SKM-1 (cell line): ENCODE data around the gene DGKD.

Experiments
- DNase-seq: peaks from one replicate; lab custom pipeline; 2025; ENCODE audit not compliant: unreplicated experiment; lab: John Stamatoyannopoulos, UW

Gene DGKD

DNA sequence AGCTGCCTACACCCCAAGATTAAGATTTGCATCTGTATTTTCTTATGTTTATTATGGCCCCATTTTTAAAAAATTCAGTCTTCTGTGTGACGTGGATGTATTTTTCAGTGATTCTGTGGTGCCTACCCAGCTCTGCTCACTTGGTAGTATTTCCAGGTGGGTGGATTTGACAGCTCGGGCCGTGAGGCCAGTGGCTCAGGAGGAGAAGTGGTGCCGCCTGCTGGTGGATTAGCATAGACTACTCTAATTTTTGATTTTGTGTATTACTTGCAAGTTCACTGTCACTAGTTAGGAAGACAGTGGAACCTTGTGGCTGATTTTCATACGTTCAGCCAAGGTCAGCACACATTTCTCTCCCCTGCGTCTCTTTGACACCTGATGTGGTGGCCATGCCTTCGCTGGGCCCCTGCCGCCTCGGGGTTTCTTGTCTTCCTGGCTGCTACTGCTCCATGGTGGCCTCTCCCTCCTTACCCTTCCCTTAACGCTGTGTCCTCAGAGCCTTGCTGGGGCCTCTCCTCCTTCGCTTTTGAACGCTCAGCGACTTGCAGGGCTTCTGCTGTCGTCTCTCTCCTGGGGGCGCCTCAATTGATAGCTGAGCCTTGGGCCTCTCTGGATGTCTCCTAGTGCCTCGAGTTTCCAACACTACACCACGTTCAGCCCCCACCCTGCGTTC is 89.4 kb downstream of the DGKD start:
- peak; percentile 18 for DNase-seq

DNA sequence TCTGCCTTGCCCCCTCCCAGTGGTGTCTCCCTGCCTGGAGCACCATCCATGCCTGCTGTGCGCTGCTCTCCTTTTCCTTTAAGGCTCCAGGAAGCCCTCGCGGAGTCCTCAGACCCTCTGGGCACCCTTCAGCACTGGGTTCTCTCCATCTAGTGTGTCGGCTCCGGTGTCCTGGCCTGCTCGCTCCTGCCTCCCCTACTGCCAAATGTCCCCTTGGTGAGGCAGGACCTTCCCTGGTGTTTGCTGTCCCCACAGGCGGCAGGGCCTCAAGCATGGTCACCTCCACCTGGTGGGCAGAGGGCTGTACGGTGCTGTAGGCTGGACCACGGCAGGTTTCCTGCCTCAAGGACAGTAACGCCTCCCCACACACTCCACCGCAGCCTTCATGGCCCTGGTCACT is 90.2 kb downstream of the DGKD start:
- no peak for DNase-seq

DNA sequence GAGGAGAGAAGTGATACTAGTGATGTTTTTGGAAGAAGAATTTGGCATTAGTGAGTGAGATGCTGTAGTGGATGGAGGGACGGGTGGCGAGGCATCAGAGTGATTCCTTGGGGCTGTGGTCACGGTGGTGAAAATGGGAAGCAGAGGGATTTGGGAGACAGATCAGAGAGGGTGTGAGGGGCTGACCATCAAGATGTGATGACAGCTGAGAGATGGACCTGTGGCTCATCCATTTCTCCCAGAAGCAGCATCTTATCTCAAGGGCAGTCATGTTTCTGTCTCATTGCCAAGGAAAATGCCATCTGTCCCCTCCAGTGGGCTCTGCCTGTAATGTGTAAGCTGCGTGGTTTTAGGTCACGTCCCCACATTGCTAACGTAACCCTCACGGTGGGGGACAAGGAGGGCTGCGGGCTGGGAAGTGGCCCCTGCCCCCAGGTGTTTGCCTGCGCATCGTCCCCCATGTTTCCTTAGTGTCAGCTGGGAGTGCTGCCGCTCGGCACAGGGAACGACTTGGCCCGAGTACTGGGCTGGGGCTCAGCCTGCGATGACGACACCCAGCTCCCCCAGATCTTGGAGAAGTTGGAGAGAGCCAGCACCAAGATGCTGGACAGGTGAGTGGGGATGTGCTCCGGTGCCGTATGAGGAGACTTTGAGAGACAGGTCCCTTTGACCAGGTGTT is 91.0 kb downstream of the DGKD start:
- no peak for DNase-seq

DNA sequence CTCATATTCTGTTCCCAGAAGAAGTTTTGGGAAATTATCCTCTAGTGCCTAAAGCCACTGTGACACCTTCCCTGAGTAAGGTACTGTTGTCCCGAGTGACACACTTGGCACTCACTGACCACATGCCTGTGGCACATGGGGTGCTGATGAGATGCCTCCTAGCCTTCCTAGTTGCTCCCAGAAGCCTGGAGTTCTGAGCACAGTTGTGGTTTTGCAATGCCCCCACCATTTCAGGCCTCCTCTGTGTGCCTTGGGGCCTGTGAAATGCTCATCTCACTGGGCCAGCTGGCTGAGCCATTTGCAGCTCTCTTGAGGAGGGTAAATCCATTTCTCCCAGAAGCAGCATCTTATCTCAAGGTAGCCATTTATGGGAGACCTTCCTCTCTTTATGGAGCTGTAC is 91.8 kb downstream of the DGKD start:
- DNase-seq = no peak

GRCh38 chr2:233446606-233447305 is 92.5 kb downstream of the DGKD start:
- DNase-seq = no peak

DNA sequence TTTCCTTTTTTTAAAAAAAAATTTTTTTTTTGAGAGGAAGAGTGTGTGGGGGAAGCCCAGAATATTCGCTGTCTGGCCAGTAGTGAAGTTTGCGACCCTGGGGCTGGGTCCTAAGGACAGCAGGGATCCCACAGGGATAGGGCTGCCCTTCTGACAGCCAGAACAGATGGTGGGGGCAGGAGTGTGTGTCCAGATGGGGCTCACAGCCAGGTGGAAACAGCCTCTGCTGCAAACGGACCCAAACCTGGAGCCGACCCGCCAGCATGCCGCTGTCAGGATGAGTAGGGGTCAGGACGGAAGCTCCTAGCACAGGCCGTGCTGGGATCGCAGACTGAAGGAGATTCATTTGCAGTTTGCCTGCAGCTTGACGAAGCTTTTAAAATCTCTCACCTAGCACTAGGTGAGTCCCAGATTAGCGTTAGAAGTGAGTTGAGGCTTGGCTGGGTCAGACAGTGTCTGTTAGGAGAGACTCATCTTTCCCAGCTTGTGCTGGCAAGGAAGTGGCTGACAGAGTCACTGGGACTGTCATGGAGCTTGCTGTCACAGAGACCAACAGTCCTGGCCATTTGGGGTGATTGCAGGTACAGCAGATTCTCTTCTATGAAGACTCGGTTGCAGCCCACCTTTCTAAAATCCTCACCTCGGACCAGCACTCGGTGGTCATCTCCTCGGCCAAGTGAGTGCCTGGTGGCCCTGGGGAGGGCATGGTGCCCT is 93.4 kb downstream of the DGKD start:
- DNase-seq = no peak

DNA sequence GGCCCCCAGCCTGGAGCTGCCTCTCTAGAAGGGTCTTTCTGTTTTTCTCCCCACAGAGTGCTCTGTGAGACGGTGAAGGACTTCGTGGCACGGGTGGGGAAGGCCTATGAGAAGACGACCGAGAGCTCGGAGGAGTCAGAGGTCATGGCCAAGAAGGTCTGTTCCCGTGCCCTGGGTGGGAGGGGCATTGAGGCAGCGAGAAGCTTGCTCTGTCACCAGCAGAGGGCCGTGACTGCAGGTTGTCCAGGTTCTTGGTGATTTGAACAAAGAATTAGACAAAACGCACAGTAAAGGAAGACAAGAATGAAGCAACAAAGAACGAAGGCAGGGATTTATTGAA is 93.9 kb downstream of the DGKD start:
- no peak for DNase-seq

GRCh38 chr2:233448575-233448974 is 94.3 kb downstream of the DGKD start:
- no peak for DNase-seq

- DNase-seq = no peak
These were observed 95.0 kb downstream of the DGKD start for GRCh38 chr2:233449081-233449901.

GRCh38 chr2:233449921-233450863 is 95.9 kb downstream of the DGKD start:
- no peak for DNase-seq

- no peak for DNase-seq
These were observed 96.7 kb downstream of the DGKD start for GRCh38 chr2:233450864-233451575.

DNA sequence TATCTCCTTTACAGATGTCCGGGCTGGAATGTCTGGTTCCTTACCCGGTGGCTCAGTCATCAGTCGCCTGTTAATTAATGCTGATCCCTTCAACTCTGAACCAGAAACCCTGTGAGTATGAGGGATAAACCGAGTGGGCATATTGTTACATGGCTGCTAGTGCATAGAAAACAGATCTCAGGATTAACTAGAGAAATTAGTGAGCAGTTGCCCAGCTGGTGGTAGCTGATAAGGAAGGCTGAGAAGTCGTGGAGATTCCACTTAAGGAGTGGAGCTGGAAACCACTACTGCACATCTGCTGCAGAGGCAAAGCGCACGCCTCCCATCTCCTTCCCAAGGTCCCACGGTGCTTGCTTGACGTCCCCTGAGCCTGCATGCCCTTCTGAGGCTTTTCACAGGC is 97.7 kb downstream of the DGKD start:
- no peak for DNase-seq

DNA sequence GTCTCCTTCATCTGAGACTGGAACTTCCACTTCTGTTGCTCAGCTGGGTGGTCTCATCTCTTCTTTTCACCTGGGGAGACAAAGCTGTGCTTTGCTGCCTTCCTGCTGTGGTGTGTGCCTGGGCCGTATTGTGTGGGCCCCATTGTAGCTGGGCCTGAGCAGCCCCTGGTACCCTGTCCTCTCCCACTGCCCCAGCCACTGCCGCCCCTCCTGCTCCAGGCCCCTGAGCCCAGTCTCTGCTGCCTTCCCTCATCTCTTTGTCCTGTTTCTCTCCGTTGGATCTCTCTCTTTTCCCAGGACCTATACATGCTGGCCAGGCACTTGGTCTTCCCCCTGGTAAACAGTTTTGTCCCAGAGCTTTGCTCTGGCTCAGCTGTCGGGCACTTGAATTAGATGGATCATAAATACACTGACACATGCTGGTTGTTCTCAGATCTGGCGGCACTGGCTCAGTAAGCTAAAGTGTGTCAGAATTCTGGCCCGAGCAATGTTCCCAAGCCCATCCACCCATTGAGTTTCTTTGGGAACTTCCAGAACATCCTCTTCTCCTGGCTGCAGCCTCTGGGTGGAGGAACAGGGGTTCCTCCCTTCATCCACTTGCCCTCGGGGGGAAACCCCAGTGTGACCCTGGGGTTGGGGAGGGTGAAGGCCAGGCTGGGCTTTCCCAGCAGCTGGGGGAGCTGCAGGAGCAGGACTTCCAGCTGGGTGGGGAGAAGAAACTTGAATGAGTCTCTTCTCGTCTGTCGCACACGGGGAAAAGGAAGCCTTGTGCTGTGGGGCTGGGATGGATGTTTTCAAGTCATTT is 99.0 kb downstream of the DGKD start:
- no peak for DNase-seq

DNA sequence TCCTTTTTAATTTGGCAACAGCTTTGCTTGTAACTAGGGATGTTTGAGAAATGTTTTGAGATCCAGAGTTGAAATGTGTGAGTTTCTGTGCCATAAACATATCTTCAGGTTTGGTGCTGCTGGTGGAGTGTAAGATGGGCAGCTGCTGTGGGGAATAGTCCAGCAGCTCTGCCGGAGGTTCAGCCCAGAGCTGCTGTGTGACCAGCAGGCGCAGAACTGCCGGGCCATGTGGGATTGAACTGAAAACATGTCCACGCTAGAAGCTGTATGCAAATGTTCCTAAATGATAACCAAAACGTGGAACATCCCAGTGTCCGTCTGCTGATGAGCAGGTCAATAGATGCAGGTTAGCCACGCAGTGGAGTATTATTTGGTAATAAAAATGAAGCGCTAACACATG is 99.6 kb downstream of the DGKD start:
- no peak for DNase-seq

- no peak for DNase-seq
These were observed 100.7 kb downstream of the DGKD start for GRCh38 chr2:233455006-233455405.

GRCh38 chr2:233455491-233455890 is 101.2 kb downstream of the DGKD start:
- no peak for DNase-seq

DNA sequence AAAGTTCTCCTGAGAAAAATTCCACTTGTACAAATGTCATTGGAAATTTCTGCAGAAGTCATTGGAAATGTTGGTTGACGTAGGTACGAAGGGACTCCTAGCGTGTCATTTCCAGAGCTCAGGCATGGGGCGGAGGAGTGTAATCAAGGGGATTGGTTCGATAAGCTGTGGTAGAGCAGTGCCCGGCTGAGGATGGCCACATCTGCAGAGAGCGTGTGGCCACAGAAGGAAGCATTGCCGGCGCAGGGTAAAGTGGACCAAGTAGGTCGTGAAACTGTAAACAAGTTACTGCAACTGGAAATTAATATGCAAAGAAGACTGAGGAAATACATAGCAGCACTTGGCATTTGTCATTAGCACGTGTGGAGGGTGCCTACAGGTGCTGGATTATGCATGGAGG is 101.8 kb downstream of the DGKD start:
- no peak for DNase-seq

DNA sequence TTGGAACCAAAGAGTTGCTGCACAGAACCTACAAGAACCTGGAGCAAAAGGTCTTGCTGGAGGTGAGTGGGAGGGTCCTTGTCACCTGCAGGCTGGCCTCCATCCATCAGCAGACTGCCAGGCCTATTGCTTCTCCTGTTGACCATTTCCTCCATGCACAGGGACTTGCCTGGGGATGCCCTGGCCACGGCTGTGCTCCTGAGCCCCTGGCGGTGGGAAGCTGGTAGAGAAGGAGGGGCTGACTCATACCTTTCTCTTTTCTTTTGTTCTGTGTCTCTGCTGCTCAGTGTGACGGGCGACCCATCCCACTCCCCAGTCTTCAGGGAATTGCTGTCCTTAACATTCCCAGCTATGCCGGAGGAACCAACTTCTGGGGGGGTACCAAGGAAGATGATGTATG is 102.6 kb downstream of the DGKD start:
- no peak for DNase-seq
